ENCODE measurements around the gene ACAD10. TPM values are rescaled to one million over a fixed set of nuclear protein-coding genes. Genes with fewer than 3 reads are reported as not detected.
"Not testable (repeated sequence)": the region's sequence is repeated elsewhere in the genome, so short reads cannot be mapped to it uniquely, and the experiment has no call there.

The ACAD10 gene
- total and polyA plus RNA-seq, 2 experiments from 2014 or later, result 7.6 to 12.0 TPM

DNA sequence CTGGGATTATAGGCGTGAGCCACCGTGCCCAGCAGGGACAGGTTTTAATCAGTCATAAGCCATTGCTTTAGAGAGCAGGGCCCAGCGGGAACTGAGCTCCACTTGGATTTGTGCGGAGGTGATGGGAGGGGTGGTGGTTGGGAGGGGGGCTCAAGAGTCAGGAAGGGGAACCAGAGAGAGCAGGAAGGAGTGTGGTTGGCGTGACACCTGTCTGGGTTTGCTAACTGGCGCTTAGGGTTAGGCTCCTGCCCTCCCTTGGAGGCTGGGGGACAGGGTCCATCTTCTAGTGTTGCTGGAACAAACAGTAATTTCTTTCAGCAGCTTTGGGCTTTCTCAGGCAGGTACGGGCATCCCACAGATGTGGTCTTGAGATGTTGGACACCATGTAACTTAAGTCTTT lies 73.4 kb downstream of the ACAD10 start:
- H3K9ac ChIP-seq, result no peak overlapping the region
- no peaks in the 10 kb centered on the region for H3K9me2 ChIP-seq (ENCODE audit: insufficient read depth)
- WGBS, 2 experiments (ENCODE audit: low coverage in 1 of 2, low lambda C conversion rate in 2 of 2, missing lambda C conversion rate in 2 of 2), result 94 to 95% methylated on average over 7 of the region's 7 CpGs
- no peaks in the 10 kb centered on the region for H3K79me2 ChIP-seq (ENCODE audit: insufficient read depth)
- DNase-seq, result no peak
- no peak overlapping the region for H2AFZ ChIP-seq
- no peaks in the 10 kb centered on the region for H3K4me1 ChIP-seq (ENCODE audit: insufficient read depth)
- in situ Hi-C loops (cut with MboI), result loop anchor here (5.0 kb wide), 1 partner anchor 63 kb away; no protein-coding TSS in a partner anchor
- no peak overlapping the region for H3K4me2 ChIP-seq (ENCODE audit: unreplicated experiment)
- H3K27ac ChIP-seq, result no peak overlapping the region
- no peak for TF ChIP-seq EZH2phosphoT487 (IDR thresholded peaks at IDR 0.05; ENCODE audit: insufficient read depth, low read depth)
- TF ChIP-seq EZH2 (IDR thresholded peaks at IDR 0.05; ENCODE audit: insufficient read depth, poor library complexity, severe bottlenecking), result no peak
- H3K9me3 ChIP-seq (ENCODE audit: low read depth), result no peaks in the 10 kb centered on the region
- H4K20me1 ChIP-seq (ENCODE audit: insufficient read depth), result no peaks in the 10 kb centered on the region
- H3F3A ChIP-seq (ENCODE audit: insufficient read depth), result no peaks in the 10 kb centered on the region
- no peaks in the 10 kb centered on the region; the same call in 1 of the 2 replicates for H3K27me3 ChIP-seq (replicated peaks; ENCODE audit: insufficient read depth)
- no peaks in the 10 kb centered on the region for H3K36me3 ChIP-seq (ENCODE audit: low read depth)
- no peak overlapping the region for H3K4me3 ChIP-seq

DNA sequence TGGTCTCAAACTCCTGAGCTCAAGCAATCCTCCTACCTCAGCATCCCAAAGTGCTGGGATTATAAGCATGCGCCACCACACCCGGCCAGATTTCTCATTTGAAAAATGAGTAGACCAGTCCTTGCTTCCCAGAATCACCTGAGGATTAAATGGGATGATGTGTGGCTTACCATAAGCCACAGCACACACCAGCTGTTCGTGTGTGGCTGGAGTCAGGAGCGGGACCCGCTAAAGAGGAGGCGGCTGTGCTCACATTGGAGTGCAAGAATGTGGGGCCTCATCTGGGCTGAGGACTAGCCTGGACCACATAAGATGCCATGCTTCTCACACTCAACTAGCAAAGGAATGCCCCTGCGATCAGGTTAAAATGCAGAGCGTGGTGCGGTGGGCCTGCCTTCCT lies 74.1 kb downstream of the ACAD10 start:
- TF ChIP-seq EZH2 (IDR thresholded peaks at IDR 0.05; ENCODE audit: insufficient read depth, poor library complexity, severe bottlenecking) (no peak), EZH2phosphoT487 (IDR thresholded peaks at IDR 0.05; ENCODE audit: insufficient read depth, low read depth) (no peak)
- Histone ChIP-seq H3K4me3 (no peak overlapping the region), H3K36me3 (ENCODE audit: low read depth) (no peaks in the 10 kb centered on the region), H2AFZ (no peak overlapping the region), H3F3A (ENCODE audit: insufficient read depth) (no peaks in the 10 kb centered on the region), H3K9ac (no peak overlapping the region), H3K4me1 (ENCODE audit: insufficient read depth) (no peaks in the 10 kb centered on the region), H3K27ac (no peak overlapping the region), H3K9me3 (ENCODE audit: low read depth) (no peaks in the 10 kb centered on the region), H3K4me2 (ENCODE audit: unreplicated experiment) (no peak overlapping the region), H3K79me2 (ENCODE audit: insufficient read depth) (no peaks in the 10 kb centered on the region), H3K27me3 (replicated peaks; ENCODE audit: insufficient read depth) (no peaks in the 10 kb centered on the region; the same call in 1 of the 2 replicates), H4K20me1 (ENCODE audit: insufficient read depth) (no peaks in the 10 kb centered on the region), H3K9me2 (ENCODE audit: insufficient read depth) (no peaks in the 10 kb centered on the region)
- no peak for DNase-seq
- WGBS, 2 experiments (ENCODE audit: low coverage in 1 of 2, low lambda C conversion rate in 2 of 2, missing lambda C conversion rate in 2 of 2), result 92 to 97% methylated on average over 9 of the region's 9 CpGs
- in situ Hi-C loops (cut with MboI), result loop anchor here (5.0 kb wide), 1 partner anchor 62 kb away; no protein-coding TSS in a partner anchor

GRCh38 chr12:111761099-111761498 lies 75.2 kb downstream of the ACAD10 start:
- Histone ChIP-seq H3K4me1 (ENCODE audit: insufficient read depth) (no peaks in the 10 kb centered on the region), H3K27me3 (replicated peaks; ENCODE audit: insufficient read depth) (no peaks in the 10 kb centered on the region; the same call in 1 of the 2 replicates), H2AFZ (no peak overlapping the region), H3K9ac (no peak overlapping the region), H3K79me2 (ENCODE audit: insufficient read depth) (no peaks in the 10 kb centered on the region), H3K4me2 (ENCODE audit: unreplicated experiment) (no peak overlapping the region), H3K27ac (no peak overlapping the region), H3K36me3 (ENCODE audit: low read depth) (no peaks in the 10 kb centered on the region), H3K9me2 (ENCODE audit: insufficient read depth) (no peaks in the 10 kb centered on the region), H4K20me1 (ENCODE audit: insufficient read depth) (no peaks in the 10 kb centered on the region), H3F3A (ENCODE audit: insufficient read depth) (no peaks in the 10 kb centered on the region), H3K4me3 (no peak overlapping the region), H3K9me3 (ENCODE audit: low read depth) (no peaks in the 10 kb centered on the region)
- in situ Hi-C loops (cut with MboI), result no loop called here
- 86 to 93% methylated on average over 5 of the region's 5 CpGs for WGBS, 2 experiments (ENCODE audit: low coverage in 1 of 2, low lambda C conversion rate in 2 of 2, missing lambda C conversion rate in 2 of 2)
- no peak for DNase-seq
- TF ChIP-seq EZH2phosphoT487 (IDR thresholded peaks at IDR 0.05; ENCODE audit: insufficient read depth, low read depth) (no peak), EZH2 (IDR thresholded peaks at IDR 0.05; ENCODE audit: insufficient read depth, poor library complexity, severe bottlenecking) (no peak)

- Histone ChIP-seq H3K79me2 (ENCODE audit: insufficient read depth) (no peaks in the 10 kb centered on the region), H3K9me3 (ENCODE audit: low read depth) (no peaks in the 10 kb centered on the region), H3K9ac (no peak overlapping the region), H3K27ac (no peak overlapping the region), H3K27me3 (replicated peaks; ENCODE audit: insufficient read depth) (no peaks in the 10 kb centered on the region; the same call in 1 of the 2 replicates), H3F3A (ENCODE audit: insufficient read depth) (no peaks in the 10 kb centered on the region), H3K4me3 (no peak overlapping the region), H3K4me1 (ENCODE audit: insufficient read depth) (no peaks in the 10 kb centered on the region), H3K9me2 (ENCODE audit: insufficient read depth) (no peaks in the 10 kb centered on the region), H3K4me2 (ENCODE audit: unreplicated experiment) (no peak overlapping the region), H4K20me1 (ENCODE audit: insufficient read depth) (no peaks in the 10 kb centered on the region), H2AFZ (no peak overlapping the region), H3K36me3 (ENCODE audit: low read depth) (no peaks in the 10 kb centered on the region)
- in situ Hi-C loops (cut with MboI), result no loop called here
- no peak for DNase-seq
- TF ChIP-seq EZH2 (IDR thresholded peaks at IDR 0.05; ENCODE audit: insufficient read depth, poor library complexity, severe bottlenecking) (no peak), EZH2phosphoT487 (IDR thresholded peaks at IDR 0.05; ENCODE audit: insufficient read depth, low read depth) (no peak)
- 80 to 88% methylated on average over 3 of the region's 3 CpGs for WGBS, 2 experiments (ENCODE audit: low coverage in 1 of 2, low lambda C conversion rate in 2 of 2, missing lambda C conversion rate in 2 of 2)
These were observed 75.9 kb downstream of the ACAD10 start for GRCh38 chr12:111761706-111762105.

- H3K27me3 ChIP-seq (replicated peaks; ENCODE audit: insufficient read depth); H3K79me2 ChIP-seq (ENCODE audit: insufficient read depth); H3K4me2 ChIP-seq (ENCODE audit: unreplicated experiment); H3K36me3 ChIP-seq (ENCODE audit: low read depth); H3K9me3 ChIP-seq (ENCODE audit: low read depth); H3F3A ChIP-seq (ENCODE audit: insufficient read depth); H3K9ac ChIP-seq; H3K4me3 ChIP-seq; H2AFZ ChIP-seq; in situ Hi-C loops (cut with MboI); H4K20me1 ChIP-seq (ENCODE audit: insufficient read depth); DNase-seq; H3K9me2 ChIP-seq (ENCODE audit: insufficient read depth); H3K4me1 ChIP-seq (ENCODE audit: insufficient read depth); H3K27ac ChIP-seq: not testable (repeated sequence)
- 40 to 46% methylated on average over 10 of the region's 10 CpGs for WGBS, 2 experiments (ENCODE audit: low coverage in 1 of 2, low lambda C conversion rate in 2 of 2, missing lambda C conversion rate in 2 of 2)
These were observed 77.7 kb downstream of the ACAD10 start for GRCh38 chr12:111763552-111763951.

Data from GM23248 (cell line).